ENCODE measurements around the gene FAM89A. TPM values are rescaled to one million over a fixed set of nuclear protein-coding genes. Genes with fewer than 3 reads are reported as not detected.

FAM89A gene
- total and polyA plus RNA-seq, 2 of the 13 experiments (the other 11 are each of a cell fraction or from before 2014, with no cell fraction given), result 0.35 to 0.44 TPM

GRCh38 chr1:231062500-231063270, 22.6 kb upstream of the FAM89A start:
- WGBS (ENCODE audit: low lambda C conversion rate), result 32% methylated on average over 11 of the region's 11 CpGs
- intact Hi-C loops (cut with micrococcal nuclease; ENCODE audit: unreplicated experiment), result no loop called here
- TF ChIP-seq RFXAP (CRISPR knock-in tag; IDR thresholded peaks at IDR 0.05; ENCODE audit: borderline replicate concordance) (no peak), ATF7 (IDR thresholded peaks at IDR 0.05) (peak; percentile 56; the same call in 1 of the 2 replicates), ATF7 (CRISPR knock-in tag; IDR thresholded peaks at IDR 0.05) (no peak), ZNF296 (CRISPR knock-in tag; conservative IDR thresholded peaks at IDR 0.05) (no peak), HNRNPK (IDR thresholded peaks at IDR 0.05; ENCODE audit: low read depth, low read length, poor library complexity, severe bottlenecking) (no peak)
- Histone ChIP-seq H2AFZ (ENCODE audit: low read length) (no peak overlapping the region), H3K27ac (ENCODE audit: extremely low read length, insufficient read depth, low read length) (no peak overlapping the region), H3K4me1 (ENCODE audit: insufficient read depth, low read length) (peaks cover 12% of the 10 kb centered on the region), H3K4me3 (replicated peaks in 1 of 3; ENCODE audit: insufficient read depth in 1 of 3, low read depth in 2 of 3, low read length in 3 of 3) (no peak overlapping the region), H3K9me3 (ENCODE audit: low read length) (no peaks in the 10 kb centered on the region), H3K36me3 (replicated peaks in 1 of 2; ENCODE audit: control insufficient read depth in 1 of 2, insufficient read depth in 2 of 2, low read length in 2 of 2) (no peaks in the 10 kb centered on the region), H3K4me2 (ENCODE audit: low read depth, low read length) (no peak overlapping the region), H4K20me1 (ENCODE audit: insufficient read depth, low read length) (no peaks in the 10 kb centered on the region), H3K9ac (ENCODE audit: insufficient read depth, low read depth, low read length) (no peak overlapping the region), H3K79me2 (ENCODE audit: insufficient read depth, low read length) (no peaks in the 10 kb centered on the region), H3K27me3 (ENCODE audit: control insufficient read depth in 1 of 2, insufficient read depth in 2 of 2, low read length in 2 of 2) (peaks cover 2 to 3% of the 10 kb centered on the region in 2 experiments; a peak in 1 of 5 replicates)
- ATAC-seq, result no peak
- FAIRE-seq, result no peak
- POLR2A ChIA-PET, result no interaction called here
- no TSS peak for BruUV-seq (replicated peaks)
- in situ Hi-C loops (cut with HindIII; ENCODE audit: extremely low pct_ligation_motif_present, low pct_unique_long_range_greater_than_20kb), result no loop called here
- CTCF ChIA-PET (ENCODE audit: low intra/inter-chr PET ratio, low total read pairs), result no interaction called here
- no peak for DNase-seq (ENCODE audit: low spot score)

- in situ Hi-C loops (cut with HindIII; ENCODE audit: extremely low pct_ligation_motif_present, low pct_unique_long_range_greater_than_20kb) (no loop called here), intact Hi-C loops (cut with micrococcal nuclease; ENCODE audit: unreplicated experiment) (no loop called here)
- H3K4me1 ChIP-seq (ENCODE audit: insufficient read depth, low read length), result peaks cover 12% of the 10 kb centered on the region
- ChIA-PET POLR2A (no interaction called here), CTCF (ENCODE audit: low intra/inter-chr PET ratio, low total read pairs) (no interaction called here)
- H3K9me3 ChIP-seq (ENCODE audit: low read length), result no peaks in the 10 kb centered on the region
- BruUV-seq (replicated peaks), result no TSS peak
- FAIRE-seq (no peak), ATAC-seq (no peak), DNase-seq (ENCODE audit: low spot score) (no peak)
- no peaks in the 10 kb centered on the region for H3K79me2 ChIP-seq (ENCODE audit: insufficient read depth, low read length)
- no peaks in the 10 kb centered on the region for H4K20me1 ChIP-seq (ENCODE audit: insufficient read depth, low read length)
- H2AFZ ChIP-seq (ENCODE audit: low read length), result no peak overlapping the region
- peaks cover 1 to 8% of the 10 kb centered on the region in 2 experiments; a peak in 3 of 5 replicates for H3K27me3 ChIP-seq (ENCODE audit: control insufficient read depth in 1 of 2, insufficient read depth in 2 of 2, low read length in 2 of 2)
- no peak overlapping the region for H3K9ac ChIP-seq (ENCODE audit: insufficient read depth, low read depth, low read length)
- no peaks in the 10 kb centered on the region for H3K36me3 ChIP-seq (replicated peaks in 1 of 2; ENCODE audit: control insufficient read depth in 1 of 2, insufficient read depth in 2 of 2, low read length in 2 of 2)
- H3K27ac ChIP-seq (ENCODE audit: extremely low read length, insufficient read depth, low read length), result no peak overlapping the region
- TF ChIP-seq BCL6 (CRISPR knock-in tag; IDR thresholded peaks at IDR 0.05), result peak; percentile 42
- no peak for TF ChIP-seq ZNF513 (CRISPR knock-in tag; conservative IDR thresholded peaks at IDR 0.05)
- peak; percentile 77; the same call in 1 of the 2 replicates for TF ChIP-seq ZNF652 (CRISPR knock-in tag; IDR thresholded peaks at IDR 0.05; ENCODE audit: borderline replicate concordance, low read depth)
- no peak overlapping the region for H3K4me2 ChIP-seq (ENCODE audit: low read depth, low read length)
- H3K4me3 ChIP-seq (replicated peaks in 1 of 3; ENCODE audit: insufficient read depth in 1 of 3, low read depth in 2 of 3, low read length in 3 of 3), result no peak overlapping the region
- 41% methylated on average over 1 of the region's 1 CpG for WGBS (ENCODE audit: low lambda C conversion rate)
These were observed 19.6 kb upstream of the FAM89A start for GRCh38 chr1:231059566-231060193.

Data from HepG2 (cell line).